ENCODE data around the gene HIGD1A.

Gene HIGD1A

DNA sequence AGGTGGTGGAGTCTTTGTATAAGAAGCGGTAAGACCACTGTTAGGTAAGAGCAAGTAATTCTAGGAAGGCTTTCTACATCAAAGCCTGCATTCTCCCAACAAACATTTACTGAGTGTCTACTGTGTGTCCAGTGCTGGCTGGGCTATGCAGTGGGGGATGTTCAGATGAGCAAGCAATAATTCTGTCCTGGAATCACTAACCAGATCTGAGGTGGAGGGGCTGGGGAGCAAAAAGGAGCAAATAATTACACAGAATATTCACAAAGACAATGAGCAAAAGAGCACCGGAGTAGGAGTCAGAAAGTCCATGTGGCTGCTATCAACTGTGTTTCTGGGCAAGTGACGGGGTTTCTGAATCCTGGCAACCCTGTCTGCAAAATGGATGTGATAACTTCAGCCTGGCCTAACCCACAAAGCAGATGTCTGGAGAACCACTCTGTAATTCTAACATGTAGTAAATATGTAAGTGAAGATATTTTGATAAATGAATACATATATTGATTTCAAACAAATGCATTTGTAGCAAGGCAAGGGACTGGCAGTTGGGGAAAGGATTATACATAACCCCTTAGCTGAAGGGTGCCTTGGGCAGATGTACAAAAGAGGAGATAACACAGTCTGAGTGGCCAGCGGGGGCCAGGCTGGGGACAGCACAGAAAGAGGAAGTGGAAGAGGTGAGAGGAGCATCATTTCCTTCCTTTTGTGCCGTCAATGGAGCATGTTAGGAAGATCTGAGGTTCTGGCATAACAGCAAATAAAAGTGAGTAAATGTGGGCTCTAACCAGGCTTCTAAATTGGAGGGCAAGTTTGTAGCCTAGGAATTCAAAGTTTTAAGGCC, 42.6 kb upstream of the HIGD1A start:
- no peak overlapping the region for H3K27ac ChIP-seq (replicated peaks; ENCODE audit: low read length)
- H3K14ac ChIP-seq (ENCODE audit: low read length), result no peak overlapping the region
- H3K9ac ChIP-seq (ENCODE audit: low read depth, low read length, poor library complexity), result no peak overlapping the region
- no peaks in the 10 kb centered on the region for H3K36me3 ChIP-seq (replicated peaks in 1 of 2; ENCODE audit: control insufficient read depth in 2 of 2, insufficient read depth in 2 of 2, low read length in 2 of 2)
- no peak overlapping the region for H3K18ac ChIP-seq (ENCODE audit: low read length)
- H3K4ac ChIP-seq (ENCODE audit: low read length), result no peak overlapping the region
- H3K4me3 ChIP-seq (ENCODE audit: low read length in 2 of 2), result no peak overlapping the region
- no peak for DNase-seq (ENCODE audit: low spot score)
- no peak overlapping the region for H2BK5ac ChIP-seq (ENCODE audit: low read length)
- H3K23ac ChIP-seq (ENCODE audit: low read depth, low read length, poor library complexity), result no peak overlapping the region
- no peaks in the 10 kb centered on the region for H3K9me3 ChIP-seq (replicated peaks in 1 of 2; ENCODE audit: control insufficient read depth in 2 of 2, insufficient read depth in 1 of 2, low read depth in 1 of 2, low read length in 2 of 2)
- no peak overlapping the region for H2AK5ac ChIP-seq (ENCODE audit: low read depth, low read length)
- H2BK120ac ChIP-seq (ENCODE audit: low read depth, low read length), result no peak overlapping the region
- H3K4me1 ChIP-seq (ENCODE audit: control insufficient read depth in 2 of 2, insufficient read depth in 1 of 2, low read depth in 1 of 2, low read length in 2 of 2), result peaks cover 0 to 10% of the 10 kb centered on the region in 2 donors
- no peak overlapping the region for H4K91ac ChIP-seq (ENCODE audit: low read depth, low read length, poor library complexity)
- no peak overlapping the region for H2BK15ac ChIP-seq (ENCODE audit: low read length)
- no peak overlapping the region for H3K4me2 ChIP-seq (ENCODE audit: insufficient read depth, low read length, poor library complexity, severe bottlenecking)
- no CpG with 5 or more reads among the region's 5 CpGs for WGBS, 2 donors (ENCODE audit: extremely low coverage in 2 of 2, insufficient read length in 2 of 2, insufficient replicate concordance in 1 of 2)
- no peak overlapping the region for H2BK12ac ChIP-seq (ENCODE audit: low read length)
- peak overlapping the region; percentile 44 for H2AFZ ChIP-seq (ENCODE audit: low read length)
- H4K8ac ChIP-seq (ENCODE audit: low read depth, low read length), result no peak overlapping the region
- peaks cover 0 to 8% (median 0%) of the 10 kb centered on the region in 3 experiments for H3K27me3 ChIP-seq (ENCODE audit: control insufficient read depth in 3 of 3, insufficient read depth in 3 of 3, low read depth in 1 of 3, low read length in 3 of 3)
- H3K79me1 ChIP-seq (ENCODE audit: low read depth, low read length), result no peaks in the 10 kb centered on the region

DNA sequence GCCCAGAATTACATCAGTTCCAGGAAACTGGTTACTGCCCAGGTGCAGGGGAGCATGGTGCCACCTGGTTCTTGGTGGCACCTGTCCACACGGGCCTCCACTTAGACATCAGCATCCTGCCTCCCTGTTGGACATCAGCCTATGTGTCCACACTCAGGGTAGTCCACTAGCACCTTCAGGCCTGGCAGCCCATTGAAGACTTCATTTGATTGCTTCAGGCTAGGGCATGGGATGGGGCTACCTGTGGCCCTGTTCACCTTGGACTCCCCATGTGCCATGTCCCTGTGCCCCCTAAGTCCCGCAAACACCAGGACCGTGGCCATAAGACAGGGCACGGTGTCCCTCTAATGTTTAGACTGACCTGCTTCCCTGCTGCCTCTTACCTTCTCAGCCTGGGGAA, 40.5 kb upstream of the HIGD1A start:
- no peak overlapping the region for H3K23ac ChIP-seq (ENCODE audit: low read depth, low read length, poor library complexity)
- no CpG with 5 or more reads among the region's 4 CpGs for WGBS, 2 donors (ENCODE audit: extremely low coverage in 2 of 2, insufficient read length in 2 of 2, insufficient replicate concordance in 1 of 2)

DNA sequence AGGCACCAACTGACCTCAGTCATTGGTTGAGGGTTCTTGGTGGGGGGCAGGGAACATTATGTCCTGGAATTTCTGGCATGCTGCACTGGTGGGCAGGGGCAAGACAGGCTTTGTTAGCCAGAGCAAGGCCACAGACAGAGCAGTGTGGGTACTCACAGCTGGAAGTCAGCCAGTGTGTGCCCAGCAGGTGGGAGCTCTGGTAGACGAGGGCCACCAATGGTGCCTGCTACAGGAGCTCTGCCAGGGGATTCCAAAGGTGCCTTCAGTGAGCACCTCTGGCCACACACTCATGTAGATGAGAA, 40.1 kb upstream of the HIGD1A start:
- Histone ChIP-seq H2BK15ac (ENCODE audit: low read length) (no peak overlapping the region), H3K27ac (replicated peaks; ENCODE audit: low read length) (no peak overlapping the region), H3K9me3 (replicated peaks in 1 of 2; ENCODE audit: control insufficient read depth in 2 of 2, insufficient read depth in 1 of 2, low read depth in 1 of 2, low read length in 2 of 2) (no peaks in the 10 kb centered on the region), H2BK12ac (ENCODE audit: low read length) (no peak overlapping the region), H3K14ac (ENCODE audit: low read length) (no peak overlapping the region), H2BK120ac (ENCODE audit: low read depth, low read length) (no peak overlapping the region), H3K4me1 (ENCODE audit: control insufficient read depth in 2 of 2, insufficient read depth in 1 of 2, low read depth in 1 of 2, low read length in 2 of 2) (peaks cover 0 to 10% of the 10 kb centered on the region in 2 donors), H2AFZ (ENCODE audit: low read length) (no peak overlapping the region), H3K18ac (ENCODE audit: low read length) (no peak overlapping the region), H2AK5ac (ENCODE audit: low read depth, low read length) (no peak overlapping the region), H3K27me3 (ENCODE audit: control insufficient read depth in 3 of 3, insufficient read depth in 3 of 3, low read depth in 1 of 3, low read length in 3 of 3) (peaks cover 0 to 8% (median 0%) of the 10 kb centered on the region in 3 experiments), H3K4ac (ENCODE audit: low read length) (no peak overlapping the region), H2BK5ac (ENCODE audit: low read length) (peak overlapping the region; percentile 42), H3K79me1 (ENCODE audit: low read depth, low read length) (no peaks in the 10 kb centered on the region), H3K9ac (ENCODE audit: low read depth, low read length, poor library complexity) (no peak overlapping the region), H4K8ac (ENCODE audit: low read depth, low read length) (no peak overlapping the region), H3K23ac (ENCODE audit: low read depth, low read length, poor library complexity) (no peak overlapping the region), H3K36me3 (replicated peaks in 1 of 2; ENCODE audit: control insufficient read depth in 2 of 2, insufficient read depth in 2 of 2, low read length in 2 of 2) (no peaks in the 10 kb centered on the region), H3K4me3 (ENCODE audit: low read length in 2 of 2) (no peak overlapping the region), H4K91ac (ENCODE audit: low read depth, low read length, poor library complexity) (no peak overlapping the region), H3K4me2 (ENCODE audit: insufficient read depth, low read length, poor library complexity, severe bottlenecking) (no peak overlapping the region)
- no peak for DNase-seq (ENCODE audit: low spot score)
- no CpG with 5 or more reads among the region's 1 CpG for WGBS, 2 donors (ENCODE audit: extremely low coverage in 2 of 2, insufficient read length in 2 of 2, insufficient replicate concordance in 1 of 2)

More for the DNA sequence above, 40.5 kb upstream of the HIGD1A start:
- Histone ChIP-seq H4K91ac (ENCODE audit: low read depth, low read length, poor library complexity) (no peak overlapping the region), H3K9me3 (replicated peaks in 1 of 2; ENCODE audit: control insufficient read depth in 2 of 2, insufficient read depth in 1 of 2, low read depth in 1 of 2, low read length in 2 of 2) (no peaks in the 10 kb centered on the region), H3K18ac (ENCODE audit: low read length) (no peak overlapping the region), H2BK15ac (ENCODE audit: low read length) (no peak overlapping the region), H4K8ac (ENCODE audit: low read depth, low read length) (no peak overlapping the region), H2AK5ac (ENCODE audit: low read depth, low read length) (no peak overlapping the region), H2BK5ac (ENCODE audit: low read length) (no peak overlapping the region), H3K4me3 (ENCODE audit: low read length in 2 of 2) (peak overlapping the region in 1 of 2 donors; percentile 7), H3K27ac (replicated peaks; ENCODE audit: low read length) (no peak overlapping the region), H3K79me1 (ENCODE audit: low read depth, low read length) (no peaks in the 10 kb centered on the region), H3K4me1 (ENCODE audit: control insufficient read depth in 2 of 2, insufficient read depth in 1 of 2, low read depth in 1 of 2, low read length in 2 of 2) (peaks cover 0 to 10% of the 10 kb centered on the region in 2 donors), H3K4ac (ENCODE audit: low read length) (no peak overlapping the region), H3K9ac (ENCODE audit: low read depth, low read length, poor library complexity) (no peak overlapping the region), H3K36me3 (replicated peaks in 1 of 2; ENCODE audit: control insufficient read depth in 2 of 2, insufficient read depth in 2 of 2, low read length in 2 of 2) (no peaks in the 10 kb centered on the region), H2BK120ac (ENCODE audit: low read depth, low read length) (no peak overlapping the region), H3K27me3 (ENCODE audit: control insufficient read depth in 3 of 3, insufficient read depth in 3 of 3, low read depth in 1 of 3, low read length in 3 of 3) (peaks cover 0 to 8% (median 0%) of the 10 kb centered on the region in 3 experiments), H3K14ac (ENCODE audit: low read length) (peak overlapping the region; percentile 40), H3K4me2 (ENCODE audit: insufficient read depth, low read length, poor library complexity, severe bottlenecking) (no peak overlapping the region), H2BK12ac (ENCODE audit: low read length) (no peak overlapping the region), H2AFZ (ENCODE audit: low read length) (no peak overlapping the region)
- no peak for DNase-seq (ENCODE audit: low spot score)

DNA sequence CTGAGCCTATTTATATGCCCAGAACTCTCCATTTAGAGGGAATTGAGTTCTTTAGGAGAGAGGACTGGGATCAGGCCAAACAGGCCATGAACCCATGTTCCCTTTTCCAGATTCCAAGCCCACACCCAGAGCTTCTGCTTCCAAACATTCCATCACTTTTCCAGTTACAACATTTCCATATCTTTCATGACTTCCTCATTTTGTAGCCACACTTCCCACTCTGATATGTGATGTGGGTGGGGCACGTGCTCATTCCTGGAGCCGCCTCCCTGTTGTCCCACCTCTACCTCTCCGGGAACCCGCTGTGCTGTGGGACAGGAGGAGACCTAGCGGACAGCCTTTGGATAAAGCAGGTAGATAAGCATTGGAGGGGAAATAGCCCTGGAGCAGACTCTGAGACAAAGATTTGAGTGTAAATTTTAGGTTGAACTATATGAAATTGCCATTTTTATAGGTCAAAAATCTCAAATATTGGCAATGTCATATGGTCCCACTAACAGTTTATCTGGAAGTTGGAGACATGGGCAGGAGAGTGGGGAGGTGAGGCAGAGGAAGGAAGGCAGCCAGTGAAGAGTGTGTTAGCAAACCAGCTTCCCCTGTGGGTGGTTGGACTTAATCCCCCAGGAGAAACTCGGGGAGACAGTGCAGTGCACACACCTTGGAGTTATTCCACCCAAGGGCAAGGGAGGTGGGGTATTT, 39.6 kb upstream of the HIGD1A start:
- Histone ChIP-seq H3K9me3 (replicated peaks in 1 of 2; ENCODE audit: control insufficient read depth in 2 of 2, insufficient read depth in 1 of 2, low read depth in 1 of 2, low read length in 2 of 2) (no peaks in the 10 kb centered on the region), H2BK15ac (ENCODE audit: low read length) (no peak overlapping the region), H2BK5ac (ENCODE audit: low read length) (peak overlapping the region; percentile 42), H3K79me1 (ENCODE audit: low read depth, low read length) (no peaks in the 10 kb centered on the region), H2AK5ac (ENCODE audit: low read depth, low read length) (no peak overlapping the region), H4K8ac (ENCODE audit: low read depth, low read length) (no peak overlapping the region), H3K4me1 (ENCODE audit: control insufficient read depth in 2 of 2, insufficient read depth in 1 of 2, low read depth in 1 of 2, low read length in 2 of 2) (peaks cover 0 to 10% of the 10 kb centered on the region in 2 donors), H2AFZ (ENCODE audit: low read length) (no peak overlapping the region), H4K91ac (ENCODE audit: low read depth, low read length, poor library complexity) (no peak overlapping the region), H3K27me3 (ENCODE audit: control insufficient read depth in 3 of 3, insufficient read depth in 3 of 3, low read depth in 1 of 3, low read length in 3 of 3) (peaks cover 0 to 12% (median 0%) of the 10 kb centered on the region in 3 experiments), H3K18ac (ENCODE audit: low read length) (peak overlapping the region; percentile 48), H2BK120ac (ENCODE audit: low read depth, low read length) (no peak overlapping the region), H2BK12ac (ENCODE audit: low read length) (no peak overlapping the region), H3K27ac (replicated peaks; ENCODE audit: low read length) (no peak overlapping the region), H3K4ac (ENCODE audit: low read length) (no peak overlapping the region), H3K23ac (ENCODE audit: low read depth, low read length, poor library complexity) (no peak overlapping the region), H3K36me3 (replicated peaks in 1 of 2; ENCODE audit: control insufficient read depth in 2 of 2, insufficient read depth in 2 of 2, low read length in 2 of 2) (no peaks in the 10 kb centered on the region), H3K9ac (ENCODE audit: low read depth, low read length, poor library complexity) (no peak overlapping the region), H3K4me2 (ENCODE audit: insufficient read depth, low read length, poor library complexity, severe bottlenecking) (no peak overlapping the region), H3K14ac (ENCODE audit: low read length) (no peak overlapping the region), H3K4me3 (ENCODE audit: low read length in 2 of 2) (no peak overlapping the region)
- no peak for DNase-seq (ENCODE audit: low spot score)
- no CpG with 5 or more reads among the region's 6 CpGs for WGBS, 2 donors (ENCODE audit: extremely low coverage in 2 of 2, insufficient read length in 2 of 2, insufficient replicate concordance in 1 of 2)

Data from neuronal stem cell (in vitro differentiated cells).